HuH-7 (cell line): Measurements from ENCODE around the gene SASH1.
"Not testable (repeated sequence)": the region's sequence is repeated elsewhere in the genome, so short reads cannot be mapped to it uniquely, and the experiment has no call there.

Experiments
- DNase-seq: peaks from one replicate; pipeline ENCODE4 v3.0.0; 2011; ENCODE audit warnings: low spot score

Gene SASH1

DNA sequence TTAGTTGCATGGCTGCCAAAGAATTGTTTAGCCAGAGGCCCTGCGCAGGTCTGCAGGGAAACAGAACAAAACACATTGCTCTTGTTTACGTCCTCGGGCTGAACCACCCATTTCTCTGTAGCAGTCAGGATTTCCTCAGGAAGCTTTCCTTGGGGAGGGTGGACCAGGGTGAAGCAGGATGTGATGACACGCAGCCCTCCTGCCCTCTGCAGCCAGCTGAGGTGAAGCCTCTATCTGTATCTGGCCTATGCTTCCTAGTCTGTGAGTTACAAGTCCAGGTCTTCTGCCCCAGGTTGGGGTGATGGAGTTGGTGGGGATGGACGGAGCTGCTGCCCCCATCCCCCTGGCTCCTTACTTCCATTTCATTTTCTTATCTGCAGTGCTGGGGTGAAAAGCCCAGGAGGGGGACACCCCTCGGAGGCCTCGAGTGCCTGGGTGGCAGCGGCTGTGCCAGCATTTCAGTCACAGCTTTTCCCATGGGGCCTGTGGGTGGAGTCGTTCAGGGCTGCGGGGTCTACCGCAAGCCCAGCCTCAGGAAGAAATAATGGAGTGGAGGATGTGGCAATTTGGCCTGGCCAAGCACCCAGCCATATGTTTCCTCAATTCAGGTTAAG is 24.9 kb downstream of the SASH1 start:
- DNase-seq: no peak

GRCh38 chr6:148370176-148370575 is 27.5 kb downstream of the SASH1 start:
- no peak for DNase-seq

DNA sequence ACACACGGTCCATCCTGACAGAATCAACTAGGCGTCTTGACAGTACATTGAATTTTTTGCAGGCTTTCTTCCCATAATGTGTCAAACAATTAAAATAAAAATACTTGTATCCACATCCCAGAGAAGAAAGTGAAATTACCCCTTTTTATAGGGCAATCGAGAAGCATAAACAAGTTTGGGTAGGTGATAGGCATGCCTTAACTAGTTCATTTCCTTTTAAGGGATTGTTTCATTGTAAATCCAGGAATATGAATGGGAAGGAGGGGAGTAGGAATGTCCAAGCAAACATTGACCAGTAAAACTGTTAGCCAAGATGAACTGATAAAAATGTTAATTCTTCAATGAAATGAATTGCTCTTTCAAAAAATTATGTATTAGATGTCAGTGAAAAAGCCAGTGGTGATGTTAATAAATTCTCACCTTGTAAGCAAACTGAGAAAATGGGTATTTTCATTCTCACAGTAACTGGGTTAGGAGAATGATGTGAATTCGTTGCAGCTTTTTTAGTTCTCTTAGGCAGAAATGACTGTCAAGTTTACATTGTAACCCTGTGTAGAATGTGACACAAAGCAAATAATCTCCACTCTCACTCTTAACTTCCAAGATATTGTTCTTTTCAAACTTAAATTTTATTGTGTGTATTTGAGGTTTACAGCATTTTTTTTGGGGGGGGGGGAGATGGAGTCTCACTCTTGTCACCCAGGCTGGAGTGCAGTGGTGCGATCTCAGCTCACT is 31.6 kb downstream of the SASH1 start:
- DNase-seq: no peak

- DNase-seq: no peak
Measured at GRCh38 chr6:148375401-148375800, 32.8 kb downstream of the SASH1 start.

- no peak for DNase-seq
Measured at GRCh38 chr6:148379481-148379880, 36.8 kb downstream of the SASH1 start.

DNA sequence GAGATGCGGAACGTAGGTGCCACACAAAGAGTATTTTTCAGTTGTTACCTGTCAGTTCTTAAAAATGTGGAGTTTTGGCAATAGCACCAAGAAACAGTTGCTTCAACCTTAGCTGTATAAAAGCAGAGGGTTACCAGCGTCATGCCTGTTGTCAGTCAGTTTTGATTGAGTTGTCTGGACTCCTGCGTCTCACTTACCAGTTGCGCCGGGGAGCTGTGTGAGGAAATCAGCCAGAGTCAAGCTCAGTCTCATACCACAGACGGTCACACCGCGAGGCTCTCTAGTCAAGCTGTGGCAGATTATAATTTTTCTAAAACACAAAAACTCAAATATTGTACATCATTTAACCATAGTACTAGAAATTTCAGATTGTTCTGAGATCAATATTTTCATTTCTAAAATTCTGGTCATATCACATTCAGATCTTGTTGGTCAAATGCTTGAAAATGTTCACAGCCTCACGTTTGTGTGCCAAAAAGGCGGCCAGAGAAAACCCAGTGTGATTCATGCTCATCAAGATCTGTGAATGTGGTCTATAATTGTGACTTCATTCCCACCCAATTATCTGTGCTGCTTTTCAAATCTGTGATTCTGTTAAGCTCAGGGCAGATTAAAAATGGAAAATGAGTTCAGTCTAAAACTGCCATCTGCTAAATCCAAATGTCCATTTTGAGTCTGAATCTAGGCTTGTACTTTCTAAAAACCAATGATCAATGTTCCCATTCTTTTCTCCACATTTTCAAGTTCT is 37.5 kb downstream of the SASH1 start:
- DNase-seq: no peak

GRCh38 chr6:148382051-148382450 is 39.4 kb downstream of the SASH1 start:
- not testable (repeated sequence) for DNase-seq

DNA sequence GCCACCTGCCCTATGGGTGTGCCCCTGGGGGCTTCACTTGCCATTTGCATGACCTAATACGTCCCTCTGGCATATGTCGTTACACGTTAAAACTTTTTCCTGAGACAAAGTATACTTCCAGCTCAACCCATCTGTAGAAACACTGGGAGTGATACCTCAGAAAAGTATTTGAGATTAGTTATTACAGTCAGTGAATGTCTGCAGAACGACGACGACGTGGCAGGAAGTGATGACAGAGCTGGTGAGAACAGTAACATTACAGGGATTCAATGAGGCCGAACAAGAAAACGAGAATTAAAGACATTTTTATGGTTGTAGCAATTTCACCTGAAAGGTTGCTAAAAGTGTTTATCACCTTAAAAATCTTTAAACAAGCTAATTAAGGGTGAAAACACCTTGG is 40.2 kb downstream of the SASH1 start:
- no peak for DNase-seq

GRCh38 chr6:148383658-148384368 is 41.2 kb downstream of the SASH1 start:
- no peak for DNase-seq

DNA sequence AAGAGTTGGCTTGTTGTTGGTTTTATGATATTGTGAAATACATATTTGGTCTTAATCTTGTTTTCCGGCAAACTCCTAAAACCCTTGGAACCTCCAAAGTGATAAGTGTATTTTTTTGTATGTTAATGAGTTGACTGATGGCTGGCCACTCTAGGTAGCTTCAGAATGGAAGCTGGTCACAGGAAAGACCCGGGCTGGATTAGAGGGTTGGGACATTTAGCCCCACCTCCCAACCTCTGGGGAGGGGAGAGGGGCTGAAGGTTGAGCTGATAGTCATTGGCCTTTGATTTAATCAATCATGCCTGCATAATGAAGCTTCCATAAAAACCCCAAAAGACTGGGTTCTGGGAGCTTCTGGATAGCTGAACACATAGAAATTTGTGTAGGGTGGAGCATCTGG is 42.7 kb downstream of the SASH1 start:
- DNase-seq: no peak

DNA sequence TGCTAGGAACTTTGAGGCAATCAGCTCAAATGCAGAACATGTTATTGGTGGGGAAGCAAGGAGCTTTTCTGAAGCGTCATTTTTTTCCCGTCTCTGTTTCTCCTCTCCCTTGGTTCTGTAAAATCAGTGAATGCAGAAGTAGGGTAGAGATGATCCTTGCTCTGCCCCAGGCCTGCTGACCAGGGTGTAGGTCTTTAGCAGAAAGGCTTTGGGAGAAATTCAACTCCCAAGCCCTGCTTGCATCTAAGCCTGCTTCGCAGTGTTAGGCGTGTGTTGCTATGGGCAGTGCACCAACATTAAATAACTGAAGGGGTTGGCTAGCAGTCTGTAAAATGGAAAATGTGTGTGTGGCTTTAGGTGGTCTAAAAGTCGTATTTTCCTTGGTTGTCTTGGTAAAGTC is 45.9 kb downstream of the SASH1 start:
- no peak for DNase-seq

DNA sequence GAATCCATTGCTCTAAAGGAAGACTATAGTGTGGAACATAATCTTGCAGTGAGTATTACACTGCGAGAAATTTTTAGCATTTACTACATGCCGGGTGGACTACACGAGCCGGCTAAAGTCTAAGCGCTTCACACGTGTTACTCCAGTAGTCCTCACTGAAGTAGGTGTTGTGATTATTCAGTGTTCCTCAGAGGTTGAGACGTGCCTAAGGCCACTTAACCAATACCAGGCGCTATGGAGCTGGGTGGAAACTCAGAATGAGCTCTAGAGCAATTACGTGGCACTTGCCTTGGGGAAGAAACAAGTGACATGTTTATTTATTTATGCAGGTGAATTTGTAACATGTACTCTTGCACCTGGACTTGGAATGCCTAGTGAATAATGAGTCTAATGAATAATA is 46.4 kb downstream of the SASH1 start:
- no peak for DNase-seq

GRCh38 chr6:148389917-148390316 is 47.3 kb downstream of the SASH1 start:
- DNase-seq: no peak

- not testable (repeated sequence) for DNase-seq
Measured at GRCh38 chr6:148392127-148392526, 49.5 kb downstream of the SASH1 start.

DNA sequence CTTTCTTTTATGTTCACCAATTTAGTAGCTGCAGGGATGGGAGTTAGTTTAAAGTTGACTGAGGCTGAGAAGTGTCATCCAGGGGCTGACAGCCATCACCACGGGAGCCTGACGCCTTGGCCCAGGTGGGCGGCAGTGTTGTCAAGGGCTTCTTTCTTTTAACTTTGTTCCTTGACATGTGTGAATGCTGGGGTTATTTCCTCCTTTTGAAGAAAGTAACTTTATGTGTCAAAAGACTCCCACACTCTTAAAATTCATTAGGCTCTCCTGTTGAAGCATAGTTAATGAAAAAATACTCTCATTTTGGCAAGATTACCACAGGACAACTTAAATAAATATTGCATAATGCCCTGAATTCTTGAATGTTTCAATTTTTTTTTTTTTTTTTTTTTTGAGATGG is 50.0 kb downstream of the SASH1 start:
- no peak for DNase-seq

DNA sequence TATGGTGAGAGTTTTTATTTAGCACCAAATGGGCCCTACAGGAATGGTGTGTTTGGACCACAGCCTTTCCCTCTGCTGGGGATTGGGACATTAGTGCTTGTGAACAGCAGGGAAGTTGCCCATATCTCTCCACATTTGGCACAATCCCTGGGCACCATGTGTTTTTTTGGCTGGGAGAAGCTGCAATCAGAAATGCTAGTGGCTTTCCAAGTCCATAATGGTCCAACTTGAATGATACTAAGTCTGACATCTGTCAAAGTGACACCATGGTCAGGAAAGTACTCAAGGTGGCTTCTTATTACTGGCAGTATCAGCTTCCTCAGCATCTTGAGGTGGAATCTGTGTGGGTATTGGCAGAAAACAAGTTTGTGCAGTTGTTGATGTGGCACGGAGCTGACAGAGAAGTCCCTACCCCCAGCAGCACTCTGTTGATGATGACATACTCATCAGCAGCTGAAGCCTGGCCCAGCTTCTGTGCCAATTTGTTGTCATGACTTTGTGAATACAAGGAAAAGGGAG is 53.0 kb downstream of the SASH1 start:
- no peak for DNase-seq

GRCh38 chr6:148396411-148396810 is 53.8 kb downstream of the SASH1 start:
- DNase-seq: no peak

DNA sequence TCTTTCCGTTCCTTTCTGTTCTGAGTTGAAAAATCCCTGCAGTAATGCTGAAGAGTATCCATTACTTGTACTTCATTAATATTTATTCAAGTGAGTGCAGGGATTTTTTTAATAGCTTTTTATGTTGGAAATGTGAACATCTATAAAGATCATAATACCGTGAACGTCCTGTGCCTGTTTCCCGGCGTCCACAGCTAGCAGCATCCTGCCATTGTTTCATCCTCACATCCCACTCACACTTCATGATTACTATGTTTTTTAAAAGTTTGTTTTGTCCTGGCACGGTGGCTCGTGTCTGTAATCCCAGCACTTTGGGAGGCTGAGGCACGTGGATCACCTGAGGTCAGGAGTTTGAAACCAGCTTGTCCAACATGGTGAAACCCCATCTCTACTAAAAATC is 54.3 kb downstream of the SASH1 start:
- DNase-seq: no peak

DNA sequence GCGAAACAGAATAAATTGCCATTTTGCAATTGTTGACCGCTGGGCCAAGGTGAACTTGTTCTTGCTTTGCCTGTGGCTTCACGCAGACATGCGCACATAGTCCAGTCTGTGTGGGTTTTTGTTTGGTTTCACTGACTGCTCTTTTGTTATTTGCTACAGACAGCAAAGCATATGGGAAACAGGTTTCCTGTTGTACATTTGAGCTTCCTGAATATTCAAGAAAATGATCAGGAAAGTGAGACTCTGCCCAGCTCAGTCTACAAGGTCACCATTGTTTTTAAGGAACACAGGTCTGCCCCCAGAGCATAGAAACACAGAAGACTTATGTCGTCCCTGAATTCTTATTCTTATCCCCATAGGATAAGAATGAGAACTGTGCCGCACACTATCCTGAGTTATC is 55.6 kb downstream of the SASH1 start:
- no peak for DNase-seq

DNA sequence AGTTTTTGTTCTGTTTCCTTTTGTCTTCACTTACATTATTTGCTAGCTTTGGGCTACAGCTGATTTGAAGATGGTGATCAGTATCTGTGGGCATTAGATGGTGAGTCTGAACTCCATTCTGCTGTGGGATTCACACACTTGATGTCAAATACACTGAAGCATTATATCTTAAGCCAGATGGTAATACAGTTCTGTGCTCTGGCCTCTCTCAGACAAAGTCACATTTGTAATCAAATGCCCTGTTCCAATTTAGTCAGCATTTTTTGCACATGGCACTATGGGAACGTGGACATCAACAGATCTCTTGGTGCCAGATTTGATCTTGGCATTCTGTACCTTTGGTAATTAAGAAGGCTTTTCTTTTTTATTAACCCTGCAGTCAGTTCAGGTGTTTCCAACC is 56.0 kb downstream of the SASH1 start:
- no peak for DNase-seq

- DNase-seq: no peak
Measured at GRCh38 chr6:148401571-148401970, 58.9 kb downstream of the SASH1 start.

- DNase-seq: no peak
Measured at GRCh38 chr6:148404456-148405054, 61.9 kb downstream of the SASH1 start.
